22Rv1 (cell line): Measurements from ENCODE around the gene RNF212.

Experiments
- ZFX ChIP-seq: fragments of 450-650 bp; IDR thresholded peaks from 2 replicates; pipeline ENCODE4 v1.6.1; 2017; ENCODE audit warnings: antibody characterized with exemption, borderline replicate concordance
- TF ChIP-seq, protein P1 (sequence below): fragments of 450-650 bp; IDR thresholded peaks from 2 replicates; pipeline ENCODE4 v1.5.1; 2017; ENCODE audit warnings: mild to moderate bottlenecking

DNA sequence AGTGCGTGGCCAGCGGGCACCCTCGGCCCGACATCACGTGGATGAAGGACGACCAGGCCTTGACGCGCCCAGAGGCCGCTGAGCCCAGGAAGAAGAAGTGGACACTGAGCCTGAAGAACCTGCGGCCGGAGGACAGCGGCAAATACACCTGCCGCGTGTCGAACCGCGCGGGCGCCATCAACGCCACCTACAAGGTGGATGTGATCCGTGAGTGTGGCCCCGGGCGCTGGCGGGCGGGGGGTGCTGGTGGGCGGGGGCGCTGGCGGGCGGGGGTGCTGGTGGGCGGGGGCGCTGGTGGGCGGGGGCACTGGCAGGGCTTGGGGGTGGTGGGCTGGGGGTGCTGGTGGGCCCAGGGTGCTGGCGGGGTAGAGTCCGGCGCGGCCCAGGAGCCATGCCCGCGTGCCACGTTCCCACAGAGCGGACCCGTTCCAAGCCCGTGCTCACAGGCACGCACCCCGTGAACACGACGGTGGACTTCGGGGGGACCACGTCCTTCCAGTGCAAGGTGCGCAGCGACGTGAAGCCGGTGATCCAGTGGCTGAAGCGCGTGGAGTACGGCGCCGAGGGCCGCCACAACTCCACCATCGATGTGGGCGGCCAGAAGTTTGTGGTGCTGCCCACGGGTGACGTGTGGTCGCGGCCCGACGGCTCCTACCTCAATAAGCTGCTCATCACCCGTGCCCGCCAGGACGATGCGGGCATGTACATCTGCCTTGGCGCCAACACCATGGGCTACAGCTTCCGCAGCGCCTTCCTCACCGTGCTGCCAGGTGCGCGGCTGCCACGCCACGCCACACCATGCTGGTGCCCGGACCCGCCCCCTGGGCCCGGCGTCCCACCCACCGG lies 89.2 kb downstream of the RNF212 start:
- TF ChIP-seq, protein P1, sequence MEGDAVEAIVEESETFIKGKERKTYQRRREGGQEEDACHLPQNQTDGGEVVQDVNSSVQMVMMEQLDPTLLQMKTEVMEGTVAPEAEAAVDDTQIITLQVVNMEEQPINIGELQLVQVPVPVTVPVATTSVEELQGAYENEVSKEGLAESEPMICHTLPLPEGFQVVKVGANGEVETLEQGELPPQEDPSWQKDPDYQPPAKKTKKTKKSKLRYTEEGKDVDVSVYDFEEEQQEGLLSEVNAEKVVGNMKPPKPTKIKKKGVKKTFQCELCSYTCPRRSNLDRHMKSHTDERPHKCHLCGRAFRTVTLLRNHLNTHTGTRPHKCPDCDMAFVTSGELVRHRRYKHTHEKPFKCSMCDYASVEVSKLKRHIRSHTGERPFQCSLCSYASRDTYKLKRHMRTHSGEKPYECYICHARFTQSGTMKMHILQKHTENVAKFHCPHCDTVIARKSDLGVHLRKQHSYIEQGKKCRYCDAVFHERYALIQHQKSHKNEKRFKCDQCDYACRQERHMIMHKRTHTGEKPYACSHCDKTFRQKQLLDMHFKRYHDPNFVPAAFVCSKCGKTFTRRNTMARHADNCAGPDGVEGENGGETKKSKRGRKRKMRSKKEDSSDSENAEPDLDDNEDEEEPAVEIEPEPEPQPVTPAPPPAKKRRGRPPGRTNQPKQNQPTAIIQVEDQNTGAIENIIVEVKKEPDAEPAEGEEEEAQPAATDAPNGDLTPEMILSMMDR, result no peak
- TF ChIP-seq ZFX, result no peak
